Measurements from ENCODE around the gene ANGEL1. TPM values are rescaled to one million over a fixed set of nuclear protein-coding genes. Genes with fewer than 3 reads are reported as not detected.

Gene ANGEL1
- polyA plus RNA-seq, 3 donors: 8.1 to 10.4 (median 8.5) TPM

- Mint-ChIP-seq H3K36me3 (peaks cover 58 to 62% of the 10 kb centered on the region in 2 donors), H3K27me3 (ENCODE audit: low read depth in 3 of 3) (peaks cover 0 to 4% (median 0%) of the 10 kb centered on the region in 3 donors), H3K9me3 (no peaks in the 10 kb centered on the region), H3K4me1 (peaks cover 18% of the 10 kb centered on the region), H3K27ac (peak overlapping the region in 1 of 7 donors; percentile 63), H3K4me3 (no peak overlapping the region)
- H3K79me2 ChIP-seq (ENCODE audit: insufficient read depth, low read length): no peaks in the 10 kb centered on the region
- no peak overlapping the region for H3K9ac ChIP-seq (ENCODE audit: insufficient read depth, low read length, poor library complexity, severe bottlenecking)
- intact Hi-C loops (cut with micrococcal nuclease): no loop called here
- H3K4me2 ChIP-seq (replicated peaks; ENCODE audit: extremely low read depth, low read length, poor library complexity, severe bottlenecking): no peak overlapping the region
- H3K4me3 ChIP-seq (replicated peaks in 1 of 3; ENCODE audit: low read depth in 2 of 3, low read length in 3 of 3): no peak overlapping the region
- H2AFZ ChIP-seq (ENCODE audit: insufficient read depth, low read depth, low read length, poor library complexity, severe bottlenecking): no peak overlapping the region
- H3K36me3 ChIP-seq (replicated peaks in 1 of 2; ENCODE audit: control insufficient read depth in 1 of 2, insufficient read depth in 2 of 2, low read length in 2 of 2): peaks cover 49 to 63% of the 10 kb centered on the region in 2 donors
- no peaks in the 10 kb centered on the region for H4K20me1 ChIP-seq (ENCODE audit: insufficient read depth, low read length)
- no peaks in the 10 kb centered on the region for H3K9me3 ChIP-seq (replicated peaks in 1 of 2; ENCODE audit: control insufficient read depth in 1 of 2, insufficient read depth in 1 of 2, low read length in 2 of 2)
- no peaks in the 10 kb centered on the region for H3K27me3 ChIP-seq (ENCODE audit: control insufficient read depth in 2 of 2, insufficient read depth in 2 of 2, low read length in 2 of 2)
- no peak for TF ChIP-seq CTCF (IDR thresholded peaks at IDR 0.05)
- no CpG with 5 or more reads among the region's 1 CpG for WGBS (ENCODE audit: insufficient coverage)
- DNase-seq: no peak
- H3K27ac ChIP-seq (ENCODE audit: low read depth in 1 of 2, low read length in 2 of 2): no peak overlapping the region
- H3K4me1 ChIP-seq (ENCODE audit: control insufficient read depth in 1 of 2, insufficient read depth in 2 of 2, low read length in 2 of 2): peaks cover 22 to 24% of the 10 kb centered on the region in 2 donors
Measured at GRCh38 chr14:76808011-76808410, 4.7 kb downstream of the ANGEL1 start.

DNA sequence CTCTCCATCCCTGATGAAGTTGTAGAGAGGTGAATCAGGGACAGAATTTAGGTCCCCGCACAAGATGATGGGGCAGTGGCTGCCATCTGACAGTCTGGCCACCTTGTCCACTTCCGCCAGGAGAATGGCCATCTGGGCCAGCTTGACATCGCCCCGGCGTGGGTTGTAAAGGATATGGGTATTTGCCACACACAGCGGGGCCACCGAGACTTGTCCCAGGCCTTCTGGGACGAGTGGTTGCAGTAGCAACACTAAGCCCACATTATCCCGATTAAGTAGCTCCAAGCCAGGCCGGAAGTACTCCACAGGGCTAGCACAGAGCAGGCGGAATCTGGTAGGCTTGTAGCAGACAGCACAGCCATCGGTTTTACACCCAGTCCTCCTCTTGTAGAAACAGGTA is 6.2 kb downstream of the ANGEL1 start:
- intact Hi-C loops (cut with micrococcal nuclease): no loop called here
- Histone ChIP-seq H3K4me1 (ENCODE audit: control insufficient read depth in 1 of 2, insufficient read depth in 2 of 2, low read length in 2 of 2) (peaks cover 10% of the 10 kb centered on the region in 2 donors), H3K4me3 (replicated peaks in 1 of 3; ENCODE audit: low read depth in 2 of 3, low read length in 3 of 3) (no peak overlapping the region), H2AFZ (ENCODE audit: insufficient read depth, low read depth, low read length, poor library complexity, severe bottlenecking) (no peak overlapping the region), H3K9me3 (replicated peaks in 1 of 2; ENCODE audit: control insufficient read depth in 1 of 2, insufficient read depth in 1 of 2, low read length in 2 of 2) (no peaks in the 10 kb centered on the region), H3K27me3 (ENCODE audit: control insufficient read depth in 2 of 2, insufficient read depth in 2 of 2, low read length in 2 of 2) (no peaks in the 10 kb centered on the region), H3K4me2 (replicated peaks; ENCODE audit: extremely low read depth, low read length, poor library complexity, severe bottlenecking) (no peak overlapping the region), H3K27ac (ENCODE audit: low read depth in 1 of 2, low read length in 2 of 2) (no peak overlapping the region), H3K9ac (ENCODE audit: insufficient read depth, low read length, poor library complexity, severe bottlenecking) (no peak overlapping the region), H3K36me3 (replicated peaks in 1 of 2; ENCODE audit: control insufficient read depth in 1 of 2, insufficient read depth in 2 of 2, low read length in 2 of 2) (peaks cover 64 to 77% of the 10 kb centered on the region in 2 donors), H3K79me2 (ENCODE audit: insufficient read depth, low read length) (no peaks in the 10 kb centered on the region), H4K20me1 (ENCODE audit: insufficient read depth, low read length) (no peaks in the 10 kb centered on the region)
- Mint-ChIP-seq H3K4me3 (no peak overlapping the region), H3K9me3 (no peaks in the 10 kb centered on the region), H3K36me3 (peaks cover 71 to 76% of the 10 kb centered on the region in 2 donors), H3K27ac (peak overlapping the region in 1 of 7 donors; percentile 68), H3K4me1 (peaks cover 11% of the 10 kb centered on the region), H3K27me3 (ENCODE audit: low read depth in 3 of 3) (peaks cover 0 to 4% (median 0%) of the 10 kb centered on the region in 3 donors)
- no peak for TF ChIP-seq CTCF (IDR thresholded peaks at IDR 0.05)
- WGBS (ENCODE audit: insufficient coverage): 100% methylated on average over 11 of the region's 12 CpGs
- DNase-seq: no peak
